Natural killer cell (primary cell): Measurements from ENCODE around the gene ATRNL1. TPM values are rescaled to one million over a fixed set of nuclear protein-coding genes. Genes with fewer than 3 reads are reported as not detected.

ENCODE experiments used
- ATAC-seq, 3 donors: fragments of 150-1000 bp in 2 of 3; fragments of 200-7000 bp in 1 of 3; cut with Tn5 transposase; 1 replicate in 1 of 3; 2 replicates in 2 of 3; pipeline ENCODE4 v1.10.0; 2021; ENCODE audit warnings: mild to moderate bottlenecking in 2 of 3, moderate library complexity in 2 of 3
- DNase-seq, 2 donors: peaks; one replicate each; pipeline versions ENCODE4 v3.0.0 to v3.0.0-alpha.2; 2013 to 2021; ENCODE audit warnings: mixed read lengths in 1 of 2
- H3K27ac ChIP-seq: one replicate; pipeline ENCODE4 v1.5.1; 2013; ENCODE audit warnings: mild to moderate bottlenecking, low read length
- H3K27me3 ChIP-seq: one replicate; pipeline ENCODE4 v1.6.1; 2013; ENCODE audit warnings: low read length; ENCODE audit not compliant: control insufficient read depth, insufficient read depth
- H3K36me3 ChIP-seq: one replicate; pipeline ENCODE4 v1.6.1; 2013; ENCODE audit warnings: low read length; ENCODE audit not compliant: control insufficient read depth, insufficient read depth
- H3K4me1 ChIP-seq: one replicate; pipeline ENCODE4 v1.6.1; 2013; ENCODE audit warnings: low read length; ENCODE audit not compliant: control insufficient read depth, insufficient read depth
- H3K4me3 ChIP-seq: one replicate; pipeline ENCODE4 v1.5.1; 2013; ENCODE audit warnings: low read length
- H3K9me3 ChIP-seq: one replicate; pipeline ENCODE4 v1.6.1; 2013; ENCODE audit warnings: low read length; ENCODE audit not compliant: control insufficient read depth, insufficient read depth
- H3K27ac Mint-ChIP-seq, 2 donors: one replicate each; pipeline ENCODE4 v1.8.0; 2022; ENCODE audit warnings: mild to moderate bottlenecking in 2 of 2, mixed read lengths in 2 of 2, moderate library complexity in 1 of 2
- H3K27me3 Mint-ChIP-seq, 2 donors: one replicate each; pipeline ENCODE4 v1.8.0; 2022; ENCODE audit warnings: low read depth in 2 of 2, mixed read lengths in 2 of 2
- H3K36me3 Mint-ChIP-seq: one replicate; pipeline ENCODE4 v1.8.0; 2022; ENCODE audit warnings: mixed read lengths
- H3K4me1 Mint-ChIP-seq, 2 donors: one replicate each; pipeline ENCODE4 v1.8.0; 2022; ENCODE audit warnings: mixed read lengths in 2 of 2
- H3K4me3 Mint-ChIP-seq: one replicate; pipeline ENCODE4 v1.8.0; 2022; ENCODE audit warnings: mild to moderate bottlenecking, moderate library complexity, mixed read lengths
- H3K9me3 Mint-ChIP-seq, 2 donors: one replicate each; pipeline ENCODE4 v1.8.0; 2022; ENCODE audit warnings: mixed read lengths in 2 of 2
- WGBS: methylation state at CpG from one replicate; pipeline ENCODE4 v1.1.7; 2013; ENCODE audit warnings: missing lambda C conversion rate; ENCODE audit not compliant: insufficient coverage; 5-methylcytosine and 5-hydroxymethylcytosine counted together
- intact Hi-C: fragments of 100-400 bp; cut with micrococcal nuclease; formaldehyde crosslinking; loops from one replicate; pipeline ENCODE4 v1.14.2; 2022
- total RNA-seq, 4 donors: library from RNA; stranded (reverse); fragments of 120-200 nt in 1 of 4; gene quantifications; one replicate each; pipeline versions ENCODE4 v1.2.3 to v1.2.4, GENCODE V29; 2013 to 2022
- TF ChIP-seq, protein P1 (sequence below): fragments of 200-600 bp; IDR thresholded peaks from one replicate; pipeline ENCODE4 v1.8.0; 2022; ENCODE audit warnings: antibody characterized with exemption

The ATRNL1 gene
- total RNA-seq, 3 donors from 2014 or later (not counting 1 experiment from before 2014, with no cell fraction given), result not detected

GRCh38 chr10:115956225-115957011, 863.3 kb downstream of the ATRNL1 start:
- Histone ChIP-seq H3K9me3 (no peaks in the 10 kb centered on the region), H3K36me3 (no peaks in the 10 kb centered on the region), H3K27ac (no peak overlapping the region), H3K4me1 (no peaks in the 10 kb centered on the region), H3K27me3 (no peaks in the 10 kb centered on the region), H3K4me3 (no peak overlapping the region)
- Mint-ChIP-seq H3K36me3 (no peaks in the 10 kb centered on the region), H3K4me1 (no peaks in the 10 kb centered on the region), H3K27ac (no peak overlapping the region), H3K27me3 (no peaks in the 10 kb centered on the region), H3K4me3 (no peak overlapping the region), H3K9me3 (peaks cover 3 to 4% of the 10 kb centered on the region in 2 donors)
- ATAC-seq (no peak), DNase-seq (no peak)
- intact Hi-C loops, result no loop called here
- WGBS, result 81% methylated on average over 5 of the region's 5 CpGs
- TF ChIP-seq, protein P1, sequence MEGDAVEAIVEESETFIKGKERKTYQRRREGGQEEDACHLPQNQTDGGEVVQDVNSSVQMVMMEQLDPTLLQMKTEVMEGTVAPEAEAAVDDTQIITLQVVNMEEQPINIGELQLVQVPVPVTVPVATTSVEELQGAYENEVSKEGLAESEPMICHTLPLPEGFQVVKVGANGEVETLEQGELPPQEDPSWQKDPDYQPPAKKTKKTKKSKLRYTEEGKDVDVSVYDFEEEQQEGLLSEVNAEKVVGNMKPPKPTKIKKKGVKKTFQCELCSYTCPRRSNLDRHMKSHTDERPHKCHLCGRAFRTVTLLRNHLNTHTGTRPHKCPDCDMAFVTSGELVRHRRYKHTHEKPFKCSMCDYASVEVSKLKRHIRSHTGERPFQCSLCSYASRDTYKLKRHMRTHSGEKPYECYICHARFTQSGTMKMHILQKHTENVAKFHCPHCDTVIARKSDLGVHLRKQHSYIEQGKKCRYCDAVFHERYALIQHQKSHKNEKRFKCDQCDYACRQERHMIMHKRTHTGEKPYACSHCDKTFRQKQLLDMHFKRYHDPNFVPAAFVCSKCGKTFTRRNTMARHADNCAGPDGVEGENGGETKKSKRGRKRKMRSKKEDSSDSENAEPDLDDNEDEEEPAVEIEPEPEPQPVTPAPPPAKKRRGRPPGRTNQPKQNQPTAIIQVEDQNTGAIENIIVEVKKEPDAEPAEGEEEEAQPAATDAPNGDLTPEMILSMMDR, result no peak

DNA sequence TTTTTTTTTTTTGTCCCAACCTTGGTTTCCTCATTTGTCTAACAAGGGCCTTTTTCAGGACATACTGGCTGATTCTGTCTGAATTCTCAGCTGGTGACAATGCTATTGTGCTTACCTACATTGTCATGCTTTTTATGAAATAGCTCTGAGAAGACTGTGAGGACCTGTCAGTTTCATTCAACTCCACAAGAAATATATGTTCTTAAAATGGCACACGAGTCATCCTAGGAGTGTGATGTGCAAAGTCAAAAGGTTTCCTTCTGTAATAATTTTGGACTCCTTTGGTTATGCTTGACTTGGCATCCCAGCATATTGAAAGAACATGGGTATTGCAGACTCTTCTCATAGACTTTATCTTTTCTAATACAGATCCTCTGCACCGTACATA, 863.8 kb downstream of the ATRNL1 start:
- Mint-ChIP-seq H3K4me1 (no peaks in the 10 kb centered on the region), H3K27ac (no peak overlapping the region), H3K27me3 (no peaks in the 10 kb centered on the region), H3K36me3 (no peaks in the 10 kb centered on the region), H3K4me3 (no peak overlapping the region), H3K9me3 (peaks cover 3 to 6% of the 10 kb centered on the region in 2 donors)
- H3K9me3 ChIP-seq, result no peaks in the 10 kb centered on the region
- no peak overlapping the region for H3K27ac ChIP-seq
- ATAC-seq (no peak), DNase-seq (no peak)
- H3K4me1 ChIP-seq, result no peaks in the 10 kb centered on the region
- H3K27me3 ChIP-seq, result no peaks in the 10 kb centered on the region
- intact Hi-C loops, result no loop called here
- H3K36me3 ChIP-seq, result no peaks in the 10 kb centered on the region
- TF ChIP-seq, protein P1, result no peak
- 81% methylated on average over 2 of the region's 2 CpGs for WGBS
- no peak overlapping the region for H3K4me3 ChIP-seq

DNA sequence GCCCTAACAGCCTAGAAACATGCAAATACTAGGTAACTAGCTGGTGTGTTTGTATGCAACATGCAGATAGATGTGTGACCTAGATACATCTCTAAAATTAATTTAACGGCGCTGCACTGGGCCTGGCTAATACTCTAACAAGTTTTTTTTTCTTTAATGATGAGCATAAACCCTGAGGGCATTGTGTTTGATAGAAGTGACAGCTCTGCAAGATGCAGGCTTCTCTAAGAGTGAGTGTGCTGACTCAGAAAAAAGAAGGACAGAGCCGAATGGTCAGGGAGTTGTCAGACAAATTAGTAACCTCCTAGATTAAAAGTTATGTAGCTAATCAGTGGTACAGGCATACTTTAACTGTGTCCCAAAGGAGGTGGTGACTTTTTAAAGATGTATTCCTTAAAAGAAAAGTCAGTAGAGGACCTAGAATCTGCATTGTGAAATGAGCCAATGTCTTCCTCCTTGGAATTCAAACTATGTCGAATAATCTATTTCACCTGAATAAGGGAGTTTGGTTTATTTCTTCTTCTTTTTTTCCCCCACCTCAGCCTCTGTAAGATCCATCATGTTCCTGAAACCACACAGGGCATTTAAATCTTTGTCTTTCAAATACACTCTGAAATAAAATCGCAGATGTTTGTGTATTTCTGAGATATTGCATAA, 864.7 kb downstream of the ATRNL1 start:
- Mint-ChIP-seq H3K27me3 (no peaks in the 10 kb centered on the region), H3K36me3 (no peaks in the 10 kb centered on the region), H3K4me3 (no peak overlapping the region), H3K4me1 (no peaks in the 10 kb centered on the region), H3K27ac (no peak overlapping the region), H3K9me3 (peaks cover 3 to 7% of the 10 kb centered on the region in 2 donors)
- Histone ChIP-seq H3K9me3 (no peaks in the 10 kb centered on the region), H3K36me3 (no peaks in the 10 kb centered on the region), H3K27me3 (no peaks in the 10 kb centered on the region), H3K4me3 (no peak overlapping the region), H3K27ac (no peak overlapping the region), H3K4me1 (no peaks in the 10 kb centered on the region)
- intact Hi-C loops, result no loop called here
- TF ChIP-seq, protein P1, result no peak
- WGBS, result 94% methylated on average over 4 of the region's 5 CpGs
- ATAC-seq (no peak), DNase-seq (no peak)
